ENCODE data around the gene DUSP2.
A peak's percentile ranks its signal among the peaks of the same experiment; 100 is the strongest.
"Not testable (repeated sequence)": the region's sequence is repeated elsewhere in the genome, so short reads cannot be mapped to it uniquely, and the experiment has no call there.

The DUSP2 gene

DNA sequence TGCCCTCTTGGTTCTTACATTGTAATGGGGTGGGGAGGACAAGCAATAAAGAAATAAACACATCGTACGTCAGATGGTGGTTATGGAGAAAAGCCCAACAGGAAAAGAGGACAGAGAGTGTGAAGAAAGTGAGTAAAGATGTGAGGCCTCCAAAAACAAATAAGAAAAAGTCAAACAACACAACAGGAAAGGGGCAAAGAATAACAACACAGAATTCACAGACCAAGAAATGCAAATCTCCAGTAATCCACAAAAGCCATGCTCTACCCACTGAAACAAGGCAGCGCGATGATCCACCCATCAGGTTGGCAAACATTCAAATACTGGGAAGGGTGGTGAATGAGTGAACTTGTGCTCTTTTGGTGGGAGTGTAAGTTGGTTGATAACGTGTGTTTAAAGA is 16.7 kb upstream of the DUSP2 start:
- DNase-seq, result peak; percentile 1

GRCh38 chr2:96160366-96160765 is 15.1 kb upstream of the DUSP2 start:
- DNase-seq, result not testable (repeated sequence)

GRCh38 chr2:96159084-96159830 is 14.0 kb upstream of the DUSP2 start:
- peak; percentile 13 for DNase-seq

DNA sequence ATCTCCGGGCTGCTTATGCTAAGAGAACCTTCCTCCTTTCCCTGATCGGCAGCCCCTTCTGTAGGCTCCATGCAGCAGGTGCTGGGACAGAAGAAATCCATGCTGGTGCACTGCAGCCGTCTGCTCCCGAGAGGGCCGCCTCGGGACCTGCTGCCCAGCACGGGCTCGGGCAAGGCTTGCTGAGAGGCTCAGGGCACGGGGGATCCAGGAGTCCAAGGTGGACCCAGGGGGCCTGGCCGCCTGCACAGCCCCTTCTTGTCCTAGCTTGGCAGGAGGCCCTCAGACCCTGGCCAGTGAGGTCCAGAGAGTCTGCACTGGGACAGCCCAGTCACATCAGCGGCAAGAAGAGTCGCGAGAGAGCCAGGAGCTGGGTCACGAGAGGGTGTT is 13.3 kb upstream of the DUSP2 start:
- DNase-seq, result peak; percentile 1

DNA sequence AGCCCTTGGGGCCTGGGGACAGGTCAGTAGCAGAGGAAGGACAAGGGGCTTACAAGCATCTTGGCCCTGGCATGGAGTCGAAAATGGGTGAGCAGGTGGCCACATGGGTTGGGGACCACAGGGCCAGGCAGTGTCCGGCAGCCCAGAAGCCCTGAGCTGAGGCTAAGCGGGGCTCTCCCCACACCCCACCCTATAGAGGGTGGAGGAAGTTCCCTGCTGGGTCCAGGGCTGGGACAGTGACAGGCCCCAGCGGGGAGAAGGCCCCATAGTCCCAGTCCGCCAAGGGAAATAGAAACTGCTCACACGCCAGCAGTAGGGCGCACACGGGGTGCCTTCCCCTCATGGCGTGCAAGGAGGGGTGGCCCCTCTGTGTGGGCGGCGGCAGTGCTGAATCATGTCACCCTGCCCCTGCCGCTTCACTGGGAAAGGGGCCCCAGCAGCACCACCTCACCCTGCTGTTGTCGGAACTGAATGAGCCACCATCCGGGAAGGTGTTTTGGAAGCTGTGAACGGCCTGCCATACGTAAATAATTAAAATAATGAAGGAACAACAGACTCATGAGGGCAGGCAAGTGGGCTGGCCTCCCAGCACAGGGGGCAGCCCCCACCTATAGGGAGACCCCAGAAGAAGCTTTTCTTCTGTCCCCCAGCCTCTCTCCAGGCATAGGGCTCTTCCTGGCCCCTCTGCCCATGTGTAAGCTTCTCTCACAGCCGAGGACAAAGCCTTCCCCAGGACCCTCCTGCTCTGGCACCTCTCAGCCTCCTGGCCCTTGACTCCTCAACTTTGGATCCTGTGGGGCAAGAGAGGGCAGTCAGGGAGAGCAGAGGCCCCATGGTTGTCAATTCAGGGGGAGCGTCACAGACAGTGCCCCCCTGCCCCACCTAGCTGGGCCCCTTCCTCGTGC is 12.7 kb upstream of the DUSP2 start:
- peak; percentile 67 for DNase-seq

- peak; percentile 2 for DNase-seq
Measured at GRCh38 chr2:96156926-96157648, 11.8 kb upstream of the DUSP2 start.

DNA sequence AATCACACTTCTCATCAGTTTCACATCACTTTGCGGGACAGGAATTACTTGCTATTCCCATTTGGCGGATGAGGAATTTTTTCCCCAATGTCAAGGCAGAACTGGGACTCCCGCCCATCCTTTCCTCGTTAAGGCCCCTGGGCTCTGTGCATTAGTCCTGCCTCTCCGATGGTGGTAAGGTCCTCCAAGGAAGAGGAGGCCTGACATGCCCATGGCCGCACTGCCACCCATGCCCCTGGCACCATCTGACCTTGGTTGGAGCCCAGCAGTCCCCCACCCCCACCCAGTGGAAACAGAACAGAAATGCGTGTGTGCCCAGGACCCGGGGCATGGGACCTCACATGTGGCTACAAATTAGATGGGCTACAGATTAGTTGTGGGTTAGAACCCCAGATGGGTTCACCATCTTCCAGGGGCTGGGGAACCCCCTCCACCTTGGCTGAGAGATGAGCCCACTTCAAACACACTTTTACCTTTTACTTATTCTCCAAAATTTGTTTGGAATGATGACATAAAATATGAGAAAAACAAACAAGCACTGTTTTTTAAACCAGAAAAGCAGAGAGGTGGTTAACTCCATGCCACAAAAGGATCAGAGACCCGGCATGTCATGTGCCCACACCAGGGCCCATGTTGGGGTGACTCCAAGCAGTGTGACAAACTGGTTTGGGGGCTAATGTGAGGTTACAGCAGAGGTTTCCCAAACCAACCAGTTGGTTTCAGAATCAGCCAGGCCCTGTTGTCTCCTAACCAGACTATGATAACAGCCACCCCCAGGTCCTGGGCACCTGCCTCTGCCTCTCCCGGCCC is 11.0 kb upstream of the DUSP2 start:
- no peak for DNase-seq

DNA sequence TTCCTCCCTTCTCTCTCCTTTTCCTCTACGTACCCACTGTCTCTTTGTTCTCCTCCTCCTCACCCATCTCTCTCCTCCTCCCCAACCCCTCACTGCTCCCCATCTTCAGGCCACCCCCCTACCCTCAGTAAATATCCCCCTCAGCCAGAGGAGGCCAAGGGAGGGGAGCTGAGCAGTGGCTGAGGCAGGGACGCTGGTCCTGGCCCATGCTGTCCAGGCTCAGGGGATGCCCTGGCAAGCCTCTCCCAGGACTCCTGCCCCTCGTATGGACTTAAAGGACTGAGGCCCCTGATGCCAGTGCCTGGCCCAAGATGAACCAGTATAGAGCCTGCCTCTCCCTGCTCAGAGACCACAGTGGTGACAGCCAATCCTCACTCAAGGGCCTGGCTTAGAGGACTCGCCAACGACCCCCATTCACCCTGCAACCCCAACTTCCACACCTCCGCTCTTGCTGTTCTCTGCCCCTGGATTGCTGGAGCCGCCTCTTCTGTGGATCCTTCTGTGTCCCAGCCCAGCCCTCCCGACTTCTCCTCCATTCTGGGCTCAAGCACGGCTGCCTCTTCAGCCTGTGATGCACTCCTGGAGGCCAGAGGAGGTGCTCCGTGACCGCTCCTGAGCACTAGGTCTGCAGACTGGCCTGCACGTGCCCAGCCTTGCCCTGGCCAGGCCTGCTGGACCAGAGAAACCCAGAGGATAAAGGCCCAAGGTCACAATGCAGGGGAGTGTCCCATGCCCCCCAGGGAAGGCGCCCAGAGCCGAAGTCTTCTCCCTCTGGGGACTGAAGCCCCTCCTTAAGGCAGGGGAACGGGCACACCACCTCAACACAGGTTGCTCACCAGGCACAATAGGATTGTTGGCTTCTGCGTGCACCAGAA is 9.5 kb upstream of the DUSP2 start:
- no peak for DNase-seq

- DNase-seq, result no peak
Measured at GRCh38 chr2:96153991-96154431, 8.8 kb upstream of the DUSP2 start.

DNA sequence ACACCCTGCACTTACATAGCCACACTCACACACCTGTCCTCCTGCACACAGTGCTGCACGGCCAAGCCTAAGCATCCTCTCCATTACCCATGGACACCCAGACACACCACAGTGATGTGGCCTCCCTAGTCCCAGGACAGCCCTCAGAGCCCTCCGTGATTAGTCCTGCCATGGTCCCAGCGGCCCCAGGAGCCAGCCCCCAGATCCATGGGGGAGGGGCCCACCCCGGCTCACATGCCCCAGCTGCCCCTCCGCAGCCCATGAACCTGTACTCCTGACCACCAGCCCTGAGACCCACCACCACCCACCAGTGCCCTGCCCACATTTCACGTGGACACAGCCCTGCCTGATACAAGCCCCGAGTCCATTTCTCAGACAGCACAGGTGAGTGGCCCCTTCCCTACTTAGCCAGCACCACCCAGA is 8.1 kb upstream of the DUSP2 start:
- no peak for DNase-seq

DNA sequence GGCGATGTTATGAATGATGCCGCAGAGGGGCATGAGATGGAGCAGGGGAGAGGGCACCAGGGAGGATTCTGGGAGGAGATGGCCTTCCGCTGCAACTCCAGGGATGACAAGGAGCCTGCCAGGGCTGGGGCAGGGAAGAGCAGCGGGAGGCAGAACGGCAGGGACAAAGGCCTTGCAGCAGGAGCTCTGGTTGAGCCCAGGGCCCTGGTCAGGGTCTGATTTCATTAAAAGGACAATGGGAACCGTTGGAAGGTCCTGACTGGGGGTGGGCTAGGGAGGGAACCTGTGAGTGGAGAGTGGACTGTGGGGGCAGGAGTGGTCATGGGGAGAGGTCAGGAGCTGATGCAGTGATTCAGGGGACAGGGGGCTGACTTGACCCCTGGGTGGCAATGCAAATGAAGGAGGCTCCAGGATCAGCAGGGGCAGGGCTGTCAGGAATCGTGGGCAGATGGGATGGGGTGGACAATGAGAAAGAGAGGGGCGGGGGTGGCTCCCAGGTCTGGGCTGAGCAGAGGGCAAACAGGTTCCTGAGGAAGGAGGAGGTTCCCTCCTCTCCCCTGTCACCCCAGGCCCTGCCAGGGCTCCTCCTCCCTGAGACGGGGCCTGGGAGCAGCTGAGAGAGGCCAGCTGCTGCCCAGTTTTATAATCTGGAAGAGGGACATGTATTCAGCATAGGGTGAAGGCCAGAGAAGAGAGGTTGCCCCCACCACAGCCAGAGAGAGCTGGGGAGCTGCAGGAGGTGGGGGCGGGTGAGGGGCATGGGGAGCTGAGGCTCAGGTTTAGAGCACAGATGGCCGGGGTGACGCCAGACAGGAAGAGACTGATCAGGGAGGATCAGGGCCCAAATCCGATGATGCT is 7.3 kb upstream of the DUSP2 start:
- DNase-seq, result no peak

DNA sequence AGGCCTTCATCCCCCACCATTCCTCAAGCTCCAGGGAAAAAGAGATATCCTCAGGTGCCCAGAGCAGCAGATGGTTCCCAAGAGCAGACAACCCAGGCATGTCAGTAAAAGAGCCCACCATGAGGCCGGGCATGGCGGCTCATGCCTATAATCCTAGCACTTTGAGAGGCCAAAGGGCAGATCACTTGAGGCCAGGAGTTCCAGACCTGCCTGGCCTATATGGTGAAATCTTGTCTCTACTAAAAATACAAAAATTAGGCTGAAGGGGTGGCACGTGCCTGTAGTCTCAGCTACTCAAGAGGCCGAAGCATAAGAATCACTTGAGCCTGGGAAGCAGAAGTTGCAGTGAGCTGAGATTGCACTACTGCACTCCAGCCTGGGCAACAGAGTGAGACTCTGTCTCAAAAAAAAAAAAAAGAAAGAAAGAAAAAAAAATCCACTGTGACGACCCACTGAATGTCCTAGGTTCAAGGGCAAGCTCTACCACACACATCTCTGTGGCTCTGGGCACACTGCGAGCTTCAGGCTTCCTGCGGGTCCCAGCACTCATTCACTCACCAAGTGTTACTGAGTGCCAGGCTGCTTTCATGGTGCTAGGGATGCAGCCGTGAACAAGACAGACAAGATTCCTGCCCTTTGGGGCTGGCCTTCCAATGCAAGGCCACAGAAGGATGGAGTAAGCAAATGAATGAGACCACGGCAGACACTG is 6.5 kb upstream of the DUSP2 start:
- no peak for DNase-seq

GRCh38 chr2:96150791-96151594 is 5.8 kb upstream of the DUSP2 start:
- no peak for DNase-seq

DNA sequence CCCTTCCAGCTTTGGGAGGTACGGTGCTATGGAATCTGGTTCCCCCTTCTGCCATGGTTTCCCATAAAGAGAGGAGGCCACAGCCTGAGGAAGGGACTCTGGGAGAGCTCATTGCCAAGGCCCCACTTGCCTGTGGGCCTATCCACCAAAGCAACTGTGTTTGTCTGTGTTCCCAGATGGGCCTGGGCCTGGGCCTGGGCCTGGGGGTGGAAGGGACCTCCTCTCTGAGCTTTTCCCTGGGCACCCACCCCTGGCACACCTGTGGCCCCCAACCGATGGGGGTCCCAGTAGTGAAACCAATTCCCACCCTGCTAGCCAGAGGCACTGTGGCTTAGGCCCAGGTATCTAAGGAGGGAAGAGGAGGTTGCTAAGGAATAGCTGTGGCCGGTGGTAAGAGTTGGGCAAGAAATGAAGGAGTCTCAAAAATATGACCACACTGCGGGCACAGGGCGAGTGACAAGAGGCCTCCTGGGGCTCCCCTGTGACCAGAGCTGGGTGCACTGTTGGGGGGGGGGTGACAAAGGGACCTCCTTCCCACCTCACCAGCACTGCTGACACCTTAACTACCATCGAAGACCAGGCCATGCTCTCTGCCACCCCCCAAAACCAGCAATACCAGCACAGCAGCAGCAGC is 4.9 kb upstream of the DUSP2 start:
- no peak for DNase-seq

- peak; percentile 98 for DNase-seq
Measured at GRCh38 chr2:96148410-96149217, 3.4 kb upstream of the DUSP2 start.

- DNase-seq, result no peak
Measured at GRCh38 chr2:96147593-96148201, 2.5 kb upstream of the DUSP2 start.
